Endodermal cell (in vitro differentiated cells): ENCODE results near the gene CRIP2. TPM values are rescaled to one million over a fixed set of nuclear protein-coding genes. Genes with fewer than 3 reads are reported as not detected.

Source experiments
- DNase-seq: peaks from one replicate; pipeline ENCODE4 v3.0.0-alpha.2; 2017
- H3K27ac ChIP-seq: 2 replicates; pipeline ENCODE4 v1.5.1; 2013; ENCODE audit warnings: mild to moderate bottlenecking, low read depth, low read length, moderate library complexity
- H3K27me3 ChIP-seq: 2 replicates; pipeline ENCODE4 v1.6.1; 2013; ENCODE audit warnings: mild to moderate bottlenecking, low read length, moderate library complexity; ENCODE audit not compliant: insufficient read depth, control insufficient read depth, poor library complexity, severe bottlenecking
- H3K36me3 ChIP-seq: 2 replicates; pipeline ENCODE4 v1.7.0; 2013; ENCODE audit warnings: mild to moderate bottlenecking, low read length, moderate library complexity; ENCODE audit not compliant: control insufficient read depth, insufficient read depth
- H3K4me1 ChIP-seq: one replicate; pipeline ENCODE4 v1.7.0; 2013; ENCODE audit warnings: low read length; ENCODE audit not compliant: control insufficient read depth, insufficient read depth
- H3K4me3 ChIP-seq: 2 replicates; pipeline ENCODE4 v1.5.1; 2013; ENCODE audit warnings: mild to moderate bottlenecking, low read length, moderate library complexity
- H3K9ac ChIP-seq: 2 replicates; pipeline ENCODE4 v1.6.1; 2013; ENCODE audit warnings: mild to moderate bottlenecking, low read length, moderate library complexity; ENCODE audit not compliant: poor library complexity, severe bottlenecking; ENCODE audit errors: extremely low read depth
- H3K9me3 ChIP-seq: 2 replicates; pipeline ENCODE4 v1.6.1; 2013; ENCODE audit warnings: mild to moderate bottlenecking, low read length, moderate library complexity; ENCODE audit not compliant: control insufficient read depth
- H3K27ac Mint-ChIP-seq: 2 replicates; pipeline ENCODE4 v1.8.0; 2020; ENCODE audit warnings: mixed read lengths
- H3K27me3 Mint-ChIP-seq: 2 replicates; pipeline ENCODE4 v1.8.0; 2021; ENCODE audit warnings: mild to moderate bottlenecking, mixed read lengths; ENCODE audit not compliant: insufficient read depth
- H3K36me3 Mint-ChIP-seq: 2 replicates; pipeline ENCODE4 v1.8.0; 2020; ENCODE audit warnings: low read depth, mixed read lengths
- H3K4me1 Mint-ChIP-seq: 2 replicates; pipeline ENCODE4 v1.8.0; 2020; ENCODE audit warnings: mixed read lengths
- H3K4me3 Mint-ChIP-seq: 2 replicates; pipeline ENCODE4 v1.8.0; 2020; ENCODE audit warnings: mild to moderate bottlenecking, moderate library complexity, mixed read lengths
- H3K9me3 Mint-ChIP-seq: 2 replicates; pipeline ENCODE4 v1.8.0; 2020; ENCODE audit warnings: mild to moderate bottlenecking, mixed read lengths
- WGBS, 2 experiments: methylation state at CpG; one replicate each; pipeline versions ENCODE4 v1.1.5 to v1.1.7; 2013; ENCODE audit warnings: missing lambda C conversion rate in 2 of 2, mixed read lengths in 1 of 2; ENCODE audit not compliant: insufficient coverage in 1 of 2, insufficient read length in 1 of 2; 5-methylcytosine and 5-hydroxymethylcytosine counted together
- total RNA-seq, 2 donors: library from RNA; stranded (reverse); fragmentation: NEBNext Ultra II Directional in 1 of 2; extraction: Animal tissue kit (Norgen Biotek cat#: 25700) in 1 of 2; gene quantifications; 2 replicates in 1 of 2; 3 replicates in 1 of 2; pipeline ENCODE4 v1.2.1, GENCODE V29; 2021
- TF ChIP-seq, protein P1 (sequence below): fragments of 200-600 bp; sonication (generic); conservative IDR thresholded peaks from 2 replicates; pipeline ENCODE4 v1.5.0; 2021; ENCODE audit warnings: antibody characterized with exemption, mild to moderate bottlenecking

CRIP2 gene
- total RNA-seq, 2 donors from 2014 or later: 3.9 to 5.3 TPM

DNA sequence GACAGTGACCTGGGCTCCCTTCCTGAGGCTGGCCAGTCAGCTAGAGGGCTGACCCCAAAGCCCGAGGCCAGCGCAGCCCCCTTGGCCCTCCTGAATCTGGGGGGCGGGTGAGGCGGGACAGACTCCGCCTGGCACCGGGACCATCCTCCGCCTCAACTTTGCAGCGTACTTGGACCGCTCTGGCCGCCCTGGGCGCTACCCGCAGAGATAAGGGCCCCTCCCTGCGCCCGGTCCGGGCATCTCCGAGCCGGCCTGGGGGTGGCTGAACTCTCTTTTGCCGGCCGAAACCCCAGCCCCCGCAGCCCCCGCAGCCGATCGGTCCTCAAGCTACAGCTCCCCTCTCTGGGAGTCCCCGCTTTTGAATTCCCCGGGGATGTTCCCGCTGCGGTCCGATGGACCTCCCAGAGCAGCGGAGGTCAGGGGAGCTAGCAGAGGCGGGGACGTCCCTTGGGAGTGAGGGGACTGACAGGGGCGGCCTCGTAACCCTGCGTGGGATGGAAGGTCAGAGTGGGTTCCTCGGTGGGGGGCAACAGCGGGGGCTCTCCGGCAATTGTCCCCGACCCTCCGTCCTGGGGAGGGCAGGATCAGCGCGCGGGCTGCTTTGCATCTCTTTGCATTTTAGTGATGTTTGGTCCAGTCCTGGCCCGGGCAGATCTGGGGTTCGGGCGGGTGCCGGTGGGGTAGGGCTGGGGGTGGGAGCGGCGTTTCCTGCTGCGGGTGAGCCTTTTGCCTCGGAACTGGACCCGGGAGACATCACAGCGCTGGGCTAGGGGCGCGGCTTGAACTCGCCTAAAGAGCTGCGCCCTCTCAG is 11.7 kb downstream of the CRIP2 start, which contains the start of gene CRIP1:
Gene CRIP1 (plus strand): TSS at position 724 of the 811 bp plus-strand sequence. CDS start 374 bp downstream, outside the sequence.
- no peak for DNase-seq
- H3K4me3 Mint-ChIP-seq: peak within 1 kb of the TSS; percentile 41

GRCh38 chr14:105486974-105487448 is 12.4 kb downstream of the CRIP2 start:
- Mint-ChIP-seq H3K4me3 (peak overlapping the region; percentile 41), H3K4me1 (peaks cover 9% of the 10 kb centered on the region), H3K9me3 (peaks cover 3% of the 10 kb centered on the region), H3K27me3 (peaks cover 59% of the 10 kb centered on the region), H3K36me3 (no peaks in the 10 kb centered on the region), H3K27ac (no peak overlapping the region)
- H3K4me1 ChIP-seq: peaks cover 7% of the 10 kb centered on the region
- H3K36me3 ChIP-seq: no peaks in the 10 kb centered on the region
- no peak overlapping the region for H3K4me3 ChIP-seq
- H3K9me3 ChIP-seq: no peaks in the 10 kb centered on the region
- no peak overlapping the region for H3K9ac ChIP-seq
- H3K27ac ChIP-seq: no peak overlapping the region
- 1 to 8% methylated on average over 12 to 45 of the region's 45 CpGs for WGBS, 2 experiments
- TF ChIP-seq, protein P1, sequence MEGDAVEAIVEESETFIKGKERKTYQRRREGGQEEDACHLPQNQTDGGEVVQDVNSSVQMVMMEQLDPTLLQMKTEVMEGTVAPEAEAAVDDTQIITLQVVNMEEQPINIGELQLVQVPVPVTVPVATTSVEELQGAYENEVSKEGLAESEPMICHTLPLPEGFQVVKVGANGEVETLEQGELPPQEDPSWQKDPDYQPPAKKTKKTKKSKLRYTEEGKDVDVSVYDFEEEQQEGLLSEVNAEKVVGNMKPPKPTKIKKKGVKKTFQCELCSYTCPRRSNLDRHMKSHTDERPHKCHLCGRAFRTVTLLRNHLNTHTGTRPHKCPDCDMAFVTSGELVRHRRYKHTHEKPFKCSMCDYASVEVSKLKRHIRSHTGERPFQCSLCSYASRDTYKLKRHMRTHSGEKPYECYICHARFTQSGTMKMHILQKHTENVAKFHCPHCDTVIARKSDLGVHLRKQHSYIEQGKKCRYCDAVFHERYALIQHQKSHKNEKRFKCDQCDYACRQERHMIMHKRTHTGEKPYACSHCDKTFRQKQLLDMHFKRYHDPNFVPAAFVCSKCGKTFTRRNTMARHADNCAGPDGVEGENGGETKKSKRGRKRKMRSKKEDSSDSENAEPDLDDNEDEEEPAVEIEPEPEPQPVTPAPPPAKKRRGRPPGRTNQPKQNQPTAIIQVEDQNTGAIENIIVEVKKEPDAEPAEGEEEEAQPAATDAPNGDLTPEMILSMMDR: no peak
- H3K27me3 ChIP-seq: peaks cover 52% of the 10 kb centered on the region
- DNase-seq: peak; percentile 82

More for the DNA sequence above, 11.7 kb downstream of the CRIP2 start, which contains the start of gene CRIP1:
- peaks cover 9% of the 10 kb centered on the region for H3K4me1 ChIP-seq
- H3K9me3 ChIP-seq: no peaks in the 10 kb centered on the region
- no peaks in the 10 kb centered on the region for H3K36me3 ChIP-seq
- TF ChIP-seq, protein P1: no peak
- 6 to 9% methylated on average over 32 to 56 of the region's 56 CpGs for WGBS, 2 experiments
- Mint-ChIP-seq H3K27me3 (peaks cover 63% of the 10 kb centered on the region), H3K4me1 (peaks cover 11% of the 10 kb centered on the region), H3K9me3 (no peaks in the 10 kb centered on the region), H3K36me3 (no peaks in the 10 kb centered on the region), H3K27ac (no peak within 1 kb of the TSS)
- H3K9ac ChIP-seq: no peak within 1 kb of the TSS
- H3K4me3 ChIP-seq: no peak within 1 kb of the TSS
- peaks cover 56% of the 10 kb centered on the region for H3K27me3 ChIP-seq
- no peak within 1 kb of the TSS for H3K27ac ChIP-seq

DNA sequence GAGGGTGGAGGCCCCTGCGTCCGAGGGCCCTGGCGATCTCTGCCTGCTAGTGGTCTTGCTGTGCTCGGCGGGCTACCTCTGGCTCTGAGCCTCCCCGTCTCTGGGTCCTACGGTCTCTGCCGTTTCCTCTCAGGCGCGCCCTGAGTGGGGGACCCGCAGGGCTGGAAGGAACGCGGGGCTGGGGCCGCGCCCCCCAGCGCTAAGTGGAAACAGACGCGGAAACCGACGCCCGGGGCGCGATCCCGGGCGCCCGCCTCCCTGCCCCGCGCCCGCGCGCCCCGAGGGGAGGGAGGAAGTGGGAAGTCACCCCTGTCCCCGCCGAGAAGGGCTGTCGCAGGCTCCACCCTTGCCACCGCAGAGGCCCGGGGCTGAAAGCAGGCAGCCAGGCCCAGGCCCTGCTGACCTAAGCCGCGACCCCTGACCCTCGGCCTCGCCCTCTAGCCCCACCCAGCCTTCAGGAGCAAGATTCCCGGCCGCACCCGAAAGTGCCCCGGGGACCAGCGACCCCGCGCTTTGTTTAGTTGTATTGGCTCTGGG is 12.9 kb downstream of the CRIP2 start:
- H3K9me3 Mint-ChIP-seq: peaks cover 3% of the 10 kb centered on the region
- Histone ChIP-seq H3K4me3 (no peak overlapping the region), H3K9ac (no peak overlapping the region), H3K27me3 (peaks cover 47% of the 10 kb centered on the region), H3K4me1 (peaks cover 6% of the 10 kb centered on the region), H3K27ac (no peak overlapping the region), H3K36me3 (no peaks in the 10 kb centered on the region), H3K9me3 (no peaks in the 10 kb centered on the region)
- H3K4me3 Mint-ChIP-seq: peak overlapping the region; percentile 41
- no peak overlapping the region for H3K27ac Mint-ChIP-seq
- WGBS, 2 experiments: 7 to 23% methylated on average over 11 to 48 of the region's 48 CpGs
- no peaks in the 10 kb centered on the region for H3K36me3 Mint-ChIP-seq
- H3K4me1 Mint-ChIP-seq: peaks cover 5% of the 10 kb centered on the region
- TF ChIP-seq, protein P1: no peak
- peaks cover 54% of the 10 kb centered on the region for H3K27me3 Mint-ChIP-seq
- DNase-seq: no peak
